HCT116 (cell line): Measurements from ENCODE around the gene CASP7. TPM values are rescaled to one million over a fixed set of nuclear protein-coding genes. Genes with fewer than 3 reads are reported as not detected.

Source experiments
- ATAC-seq: fragments of 200-7000 bp; cut with Tn5 transposase; 2 replicates; pipeline ENCODE4 v1.9.1; 2020; ENCODE audit warnings: mild to moderate bottlenecking, moderate library complexity
- BruUV-seq: library from RNA; stranded (reverse); fragments of 400-500 nt; replicated peaks from 2 replicates; lab custom pipeline; 2021; lab: Mats Ljungman, UMichigan
- CTCF ChIA-PET: fragments of 300-600 bp; sonication (Branson Sonifier 250); formaldehyde crosslinking; loops from one replicate; lab custom pipeline; 2021; ENCODE audit warnings: antibody characterized with exemption; lab: Charles Lee
- POLR2A ChIA-PET: fragments of 300-600, 350-600 bp; sonication (Branson Sonifier 250); formaldehyde crosslinking; loops from one replicate; lab custom pipeline; 2021; ENCODE audit warnings: antibody characterized with exemption; lab: Charles Lee
- RAD21 ChIA-PET, 2 experiments: fragments of 300-600 bp; sonication (Branson Sonifier 250); formaldehyde crosslinking; loops; one replicate each; lab custom pipeline; 2023; ENCODE audit warnings: low total read pairs in 2 of 2; ENCODE audit not compliant: uncharacterized antibody in 2 of 2, unreplicated experiment in 2 of 2, low non-redundant PET in 1 of 2; lab: Charles Lee
- DNase-seq: peaks from one replicate; pipeline ENCODE4 v3.0.0-alpha.2; 2010; ENCODE audit warnings: low read depth, low spot score
- H2AFZ ChIP-seq: fragments of 200-600 bp; shearing (Covaris generic), sonication (generic); 2 replicates; pipeline ENCODE4 v1.6.1; 2017; ENCODE audit warnings: low read depth, mixed run types, mixed read lengths, antibody characterized with exemption, low read length; ENCODE audit not compliant: poor library complexity, severe bottlenecking
- H3K27ac ChIP-seq: 2 replicates; pipeline ENCODE4 v1.5.1; 2012; ENCODE audit warnings: low read depth, low read length
- H3K27me3 ChIP-seq: fragments of 200-600 bp; sonication (generic); 2 replicates; pipeline ENCODE4 v1.6.1; 2016; ENCODE audit warnings: mixed run types, low read length, mixed read lengths; ENCODE audit not compliant: insufficient read depth
- H3K36me3 ChIP-seq, 2 experiments: fragments of 200-500 bp in 1 of 2; fragments of 200-600 bp in 1 of 2; sonication (Bioruptor generic) in 1 of 2; sonication (generic) in 1 of 2; 2 replicates each; pipeline versions ENCODE4 v1.5.1 to v1.6.1; 2014 to 2016; ENCODE audit warnings: low read length in 2 of 2, inconsistent platforms in 1 of 2, mixed read lengths in 1 of 2, mixed run types in 1 of 2; ENCODE audit not compliant: insufficient read depth in 2 of 2, control insufficient read depth in 1 of 2
- H3K4me1 ChIP-seq, 2 experiments: fragments of 200-600 bp in 1 of 2; sonication (generic) in 1 of 2; 2 replicates each; pipeline versions ENCODE4 v1.5.1 to v1.6.1; 2012 to 2017; ENCODE audit warnings: low read length in 2 of 2, inconsistent platforms in 1 of 2, mild to moderate bottlenecking in 1 of 2, mixed read lengths in 1 of 2, mixed run types in 1 of 2, moderate library complexity in 1 of 2; ENCODE audit not compliant: insufficient read depth in 2 of 2, control insufficient read depth in 1 of 2
- H3K4me2 ChIP-seq: fragments of 200-600 bp; sonication (generic); 2 replicates; pipeline ENCODE4 v1.6.1; 2017; ENCODE audit warnings: mixed run types, low read length, mixed read lengths
- H3K4me3 ChIP-seq, 2 experiments: fragments of 200-600 bp in 1 of 2; sonication (generic) in 1 of 2; replicated peaks in 1 of 2; 2 replicates each; pipeline ENCODE4 v1.5.1; 2011 to 2016; ENCODE audit warnings: low read length in 2 of 2, control low read depth in 1 of 2, low read depth in 1 of 2, mild to moderate bottlenecking in 1 of 2, mixed read lengths in 1 of 2, mixed run types in 1 of 2
- H3K79me2 ChIP-seq: fragments of 200-600 bp; sonication (generic); 2 replicates; pipeline ENCODE4 v1.6.1; 2017; ENCODE audit warnings: mild to moderate bottlenecking, mixed run types, low read length, moderate library complexity, mixed read lengths; ENCODE audit not compliant: insufficient read depth
- H3K9ac ChIP-seq: fragments of 200-600 bp; sonication (generic); 2 replicates; pipeline ENCODE4 v1.6.1; 2016; ENCODE audit warnings: low read length, mixed read lengths
- H3K9me2 ChIP-seq: fragments of 200-600 bp; sonication (generic), shearing (Covaris generic); 2 replicates; pipeline ENCODE4 v1.6.1; 2017; ENCODE audit warnings: mixed run types, mild to moderate bottlenecking, moderate library complexity; ENCODE audit not compliant: insufficient read depth
- H3K9me3 ChIP-seq, 2 experiments: fragments of 200-500 bp in 1 of 2; fragments of 200-600 bp in 1 of 2; sonication (Bioruptor generic) in 1 of 2; sonication (generic) in 1 of 2; 2 replicates each; pipeline ENCODE4 v1.6.1; 2014 to 2017; ENCODE audit warnings: low read length in 2 of 2, mixed read lengths in 2 of 2, inconsistent platforms in 1 of 2, low read depth in 1 of 2, mild to moderate bottlenecking in 1 of 2, mixed run types in 1 of 2, moderate library complexity in 1 of 2; ENCODE audit not compliant: control insufficient read depth in 1 of 2, insufficient read depth in 1 of 2
- H4K20me1 ChIP-seq: fragments of 200-600 bp; sonication (generic), shearing (Covaris generic); 2 replicates; pipeline ENCODE4 v1.6.1; 2017; ENCODE audit warnings: mixed run types, mild to moderate bottlenecking, moderate library complexity; ENCODE audit not compliant: insufficient read depth
- ATF3 ChIP-seq: IDR thresholded peaks from 2 replicates; pipeline ENCODE4 v1.6.1; 2012
- EGR1 ChIP-seq: IDR thresholded peaks from 2 replicates; pipeline ENCODE4 v1.6.1; 2012; ENCODE audit warnings: low read depth
- FOSL1 ChIP-seq: IDR thresholded peaks from 2 replicates; pipeline ENCODE4 v1.6.1; 2012; ENCODE audit warnings: low read depth
- POLR2AphosphoS5 ChIP-seq: IDR thresholded peaks from 2 replicates; pipeline ENCODE4 v1.6.1; 2011; ENCODE audit warnings: mild to moderate bottlenecking, low read depth, low read length, moderate library complexity
- ZBTB33 ChIP-seq: IDR thresholded peaks from 2 replicates; pipeline ENCODE4 v1.6.1; 2011; ENCODE audit warnings: mild to moderate bottlenecking, low read length, moderate library complexity; ENCODE audit not compliant: insufficient replicate concordance; ENCODE audit errors: extremely low read depth
- intact Hi-C: fragments of 100-400 bp; cut with micrococcal nuclease; formaldehyde crosslinking; loops from 2 replicates; pipeline ENCODE4 v1.10.0; 2022
- total RNA-seq: library from RNA; stranded (reverse); gene quantifications from one replicate; pipeline ENCODE4 v1.2.1, GENCODE V29; 2021; ENCODE audit not compliant: unreplicated experiment

Gene CASP7
- total RNA-seq, 1 experiment from 2014 or later = 30.5 TPM

DNA sequence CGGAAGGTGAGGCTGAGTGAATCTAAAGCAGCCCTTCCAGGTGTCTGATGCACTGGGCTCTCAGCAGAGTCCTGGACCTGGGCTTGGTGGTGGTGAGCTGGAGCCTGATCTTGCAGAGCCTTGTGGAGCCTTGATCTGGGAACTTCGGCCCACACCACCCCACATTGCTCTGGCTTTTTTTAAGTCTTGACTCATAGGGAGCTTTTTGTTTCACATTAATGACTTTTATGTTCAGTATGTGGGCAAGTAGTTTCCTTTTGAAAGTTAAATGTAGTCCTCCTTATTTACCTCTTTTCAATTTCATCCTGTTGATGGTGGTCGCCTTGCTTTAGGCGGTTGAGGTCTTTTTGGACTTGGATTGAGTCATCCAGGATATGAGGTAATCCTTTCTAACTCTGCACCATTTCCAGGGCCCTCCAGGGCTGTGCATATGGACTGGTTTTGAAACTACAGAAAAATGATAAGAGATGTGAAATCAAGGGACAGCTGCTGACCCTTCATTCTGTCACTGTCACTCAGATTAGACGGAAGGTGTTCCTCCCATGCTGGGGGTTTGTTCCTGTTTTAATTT, 12.9 kb upstream of the CASP7 start:
- DNase-seq = no peak
- H3K4me2 ChIP-seq = no peak overlapping the region
- no peak overlapping the region for H2AFZ ChIP-seq
- no peaks in the 10 kb centered on the region for H3K36me3 ChIP-seq
- no peaks in the 10 kb centered on the region for H3K27me3 ChIP-seq
- no peak overlapping the region for H3K4me3 ChIP-seq
- H3K27ac ChIP-seq = no peak overlapping the region
- no peaks in the 10 kb centered on the region for H3K79me2 ChIP-seq
- no peaks in the 10 kb centered on the region for H3K9me3 ChIP-seq
- intact Hi-C loops = no loop called here
- H3K9me2 ChIP-seq = no peaks in the 10 kb centered on the region
- ChIA-PET POLR2A (no interaction called here), RAD21 (no interaction called here), CTCF (no interaction called here)
- ATAC-seq = no peak
- no TSS peak for BruUV-seq
- H3K9ac ChIP-seq = no peak overlapping the region
- no peaks in the 10 kb centered on the region for H4K20me1 ChIP-seq
- H3K4me1 ChIP-seq = peaks cover 0 to 8% of the 10 kb centered on the region in 2 experiments; a peak in 2 of 4 replicates
- TF ChIP-seq EGR1 = no peak
- no peak for TF ChIP-seq POLR2AphosphoS5
- no peak for TF ChIP-seq ZBTB33
- no peak for TF ChIP-seq ATF3
- 0 out of 2 replicates have a peak, but pooled peaks have one; percentile 15 for TF ChIP-seq FOSL1
